Skeletal muscle cell (primary cell): ENCODE results near the gene FBXW2.

Experiments
- DNase-seq: peaks from one replicate; pipeline ENCODE4 v3.0.0-alpha.2; 2010; ENCODE audit warnings: low read depth
- H3K4me3 ChIP-seq: 2 replicates; pipeline ENCODE4 v1.5.1; 2011; ENCODE audit warnings: low read depth, mild to moderate bottlenecking, control low read depth, low read length, moderate library complexity

The FBXW2 gene

DNA sequence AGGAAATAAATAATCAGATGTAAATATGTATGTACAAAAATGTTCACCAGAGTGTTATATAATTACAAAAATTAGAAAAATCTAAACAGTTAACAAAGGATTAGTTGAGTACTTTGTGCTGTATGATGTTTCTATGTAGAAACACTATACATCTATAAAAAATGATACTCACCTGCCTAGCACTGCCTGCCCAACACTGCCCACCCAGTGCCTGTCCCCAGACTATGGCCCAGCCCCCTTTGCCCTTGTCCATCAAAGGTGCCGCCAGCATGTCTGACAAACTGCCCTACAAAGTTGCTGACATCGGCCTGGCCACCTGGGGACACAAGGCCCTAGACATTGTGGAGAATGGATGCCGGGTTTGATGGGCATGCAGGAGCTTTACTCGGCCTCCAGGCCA lies 72.8 kb downstream of the FBXW2 start:
- H3K4me3 ChIP-seq = no peak overlapping the region
- DNase-seq = no peak

- no peak overlapping the region for H3K4me3 ChIP-seq
- DNase-seq = no peak
Measured at GRCh38 chr9:120718316-120718715, 74.9 kb downstream of the FBXW2 start.

DNA sequence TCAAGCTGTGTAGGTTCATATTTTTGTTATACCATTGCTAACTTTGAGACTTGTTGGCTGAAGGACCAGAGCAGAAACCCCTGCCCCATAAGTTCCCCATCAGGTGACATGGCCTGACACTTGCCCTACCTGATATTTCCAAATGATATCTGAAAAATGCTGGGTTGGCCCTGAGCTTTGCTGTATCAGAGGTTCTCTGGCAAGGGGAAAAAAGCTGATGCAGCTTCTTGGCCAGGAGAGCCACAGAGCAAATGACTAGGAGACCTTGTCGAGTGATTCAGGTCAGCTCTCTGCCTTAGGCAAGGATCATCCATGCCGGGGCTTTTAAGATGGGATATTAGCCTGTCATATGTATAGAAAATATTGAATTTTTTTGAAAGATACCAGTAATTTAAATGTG lies 76.0 kb downstream of the FBXW2 start:
- no peak overlapping the region for H3K4me3 ChIP-seq
- no peak for DNase-seq

GRCh38 chr9:120716483-120716882 lies 76.7 kb downstream of the FBXW2 start:
- no peak overlapping the region for H3K4me3 ChIP-seq
- no peak for DNase-seq

- H3K4me3 ChIP-seq = no peak overlapping the region
Measured at GRCh38 chr9:120715389-120715924, 77.8 kb downstream of the FBXW2 start.

DNA sequence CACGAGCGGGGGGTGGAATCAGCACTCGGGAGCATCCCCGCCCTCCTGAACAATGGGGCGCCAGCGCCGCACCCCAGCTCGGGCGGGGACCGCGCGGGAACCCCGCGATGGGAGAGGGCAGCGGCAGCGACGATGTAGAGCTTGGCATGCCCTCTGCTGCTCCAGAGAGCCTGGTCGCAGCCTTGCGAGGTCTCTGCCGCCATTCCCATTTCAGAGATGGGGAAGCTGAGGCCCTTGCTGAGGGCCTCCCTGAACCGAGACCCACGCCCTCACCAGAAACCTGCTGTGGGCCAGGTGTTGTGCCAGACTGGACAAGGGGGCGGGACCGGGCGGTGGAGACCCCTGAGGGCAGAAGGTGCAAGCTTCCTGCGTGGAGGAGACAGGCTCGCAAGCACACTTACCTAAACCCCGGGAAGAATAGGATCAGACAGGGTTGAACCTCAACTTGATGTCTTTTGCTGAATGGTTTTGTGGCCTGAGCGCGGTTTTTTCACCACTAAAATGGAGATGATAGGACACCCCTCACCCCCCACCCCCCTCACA lies 78.3 kb downstream of the FBXW2 start:
- peak overlapping the region; percentile 75 for H3K4me3 ChIP-seq
- DNase-seq = no peak

More at GRCh38 chr9:120715389-120715924, 77.8 kb downstream of the FBXW2 start:
- no peak for DNase-seq

GRCh38 chr9:120714088-120714845 lies 78.9 kb downstream of the FBXW2 start, which contains the start of gene MEGF9:
MEGF9 (minus strand) TSS chr9:120714470; CDS start chr9:120714358, 112 bp downstream.
- peak; percentile 91 for DNase-seq
- peak within 1 kb of the TSS; percentile 75 for H3K4me3 ChIP-seq

GRCh38 chr9:120713257-120714087 lies 79.7 kb downstream of the FBXW2 start:
- DNase-seq = no peak
- peak overlapping the region; percentile 75 for H3K4me3 ChIP-seq

DNA sequence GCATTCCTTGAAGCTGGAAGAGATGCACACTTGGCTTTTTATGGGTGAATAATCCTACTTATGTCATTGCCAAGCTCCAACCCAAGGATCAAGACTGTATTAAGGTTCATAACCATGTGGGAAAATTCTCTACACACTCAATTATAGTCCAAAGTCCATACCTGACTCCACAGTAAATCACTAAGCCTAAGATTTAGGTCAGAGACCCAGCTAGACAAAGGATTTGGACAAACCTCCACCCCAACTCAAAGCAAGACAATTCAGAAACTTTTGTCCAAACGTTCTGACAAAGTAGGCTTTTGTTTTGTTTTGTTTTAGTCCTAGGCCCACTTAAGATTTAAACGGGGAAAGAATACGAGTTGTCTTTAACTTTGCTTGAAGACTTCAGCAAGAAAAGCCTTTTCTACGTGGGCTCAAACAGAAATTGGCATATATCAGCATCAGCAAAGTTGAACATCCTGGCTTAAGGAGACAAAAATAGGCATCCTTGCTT lies 80.6 kb downstream of the FBXW2 start:
- no peak for DNase-seq
- peak overlapping the region; percentile 75 for H3K4me3 ChIP-seq

DNA sequence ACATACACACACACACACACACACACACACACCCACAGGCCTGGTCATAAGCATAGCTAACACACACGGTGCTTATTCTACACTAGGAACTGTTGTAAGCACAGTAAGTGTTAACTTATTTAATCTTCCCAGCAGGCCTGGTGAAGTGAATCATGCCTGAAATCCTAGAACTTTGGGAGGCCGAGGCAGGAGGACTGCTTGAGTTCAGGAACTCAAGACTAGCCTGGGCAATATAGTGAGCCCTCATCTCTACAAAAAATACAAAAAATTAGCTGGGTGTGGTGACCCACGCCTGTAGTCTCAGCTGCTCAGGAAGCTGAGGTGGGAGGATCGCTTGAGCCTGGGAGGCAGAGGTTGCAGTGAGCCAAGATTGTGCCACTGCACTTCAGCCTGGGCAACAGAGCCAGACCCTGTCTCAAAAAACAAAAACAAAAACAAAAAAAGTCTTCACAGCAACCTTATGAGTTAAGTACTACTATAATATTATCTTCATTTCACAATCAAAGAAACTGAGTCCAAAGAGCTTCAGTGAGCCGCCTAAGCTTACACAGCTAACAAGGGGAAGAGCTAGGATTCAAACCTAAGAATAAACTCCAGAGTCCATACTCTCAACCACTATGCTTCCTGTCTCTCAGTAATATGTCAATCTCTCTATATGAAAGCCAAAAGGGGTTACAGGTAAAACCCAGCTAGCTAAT lies 81.2 kb downstream of the FBXW2 start:
- no peak for DNase-seq

DNA sequence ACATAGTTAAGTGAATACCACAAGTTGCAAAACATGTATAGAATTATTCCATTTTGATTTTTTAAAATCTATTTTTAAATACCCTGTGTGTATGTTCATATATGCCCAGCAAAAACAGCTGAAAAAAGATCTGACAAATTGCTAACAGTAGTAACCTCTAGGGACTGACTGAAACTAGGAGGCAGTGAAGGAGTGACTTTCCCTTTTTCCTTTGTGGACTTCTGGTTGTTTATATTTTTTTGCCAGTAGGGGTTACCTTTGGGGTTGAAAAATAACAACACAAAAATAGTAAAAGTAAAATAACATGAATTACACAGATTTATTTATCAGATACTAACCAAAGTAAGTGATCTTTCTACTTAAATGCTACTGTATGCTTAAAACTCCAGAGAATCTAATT lies 81.9 kb downstream of the FBXW2 start:
- no peak overlapping the region for H3K4me3 ChIP-seq
- no peak for DNase-seq

More for the DNA sequence above, 81.2 kb downstream of the FBXW2 start:
- H3K4me3 ChIP-seq = no peak overlapping the region

- no peak for DNase-seq
- H3K4me3 ChIP-seq = no peak overlapping the region
Measured at GRCh38 chr9:120710110-120710981, 82.9 kb downstream of the FBXW2 start.

DNA sequence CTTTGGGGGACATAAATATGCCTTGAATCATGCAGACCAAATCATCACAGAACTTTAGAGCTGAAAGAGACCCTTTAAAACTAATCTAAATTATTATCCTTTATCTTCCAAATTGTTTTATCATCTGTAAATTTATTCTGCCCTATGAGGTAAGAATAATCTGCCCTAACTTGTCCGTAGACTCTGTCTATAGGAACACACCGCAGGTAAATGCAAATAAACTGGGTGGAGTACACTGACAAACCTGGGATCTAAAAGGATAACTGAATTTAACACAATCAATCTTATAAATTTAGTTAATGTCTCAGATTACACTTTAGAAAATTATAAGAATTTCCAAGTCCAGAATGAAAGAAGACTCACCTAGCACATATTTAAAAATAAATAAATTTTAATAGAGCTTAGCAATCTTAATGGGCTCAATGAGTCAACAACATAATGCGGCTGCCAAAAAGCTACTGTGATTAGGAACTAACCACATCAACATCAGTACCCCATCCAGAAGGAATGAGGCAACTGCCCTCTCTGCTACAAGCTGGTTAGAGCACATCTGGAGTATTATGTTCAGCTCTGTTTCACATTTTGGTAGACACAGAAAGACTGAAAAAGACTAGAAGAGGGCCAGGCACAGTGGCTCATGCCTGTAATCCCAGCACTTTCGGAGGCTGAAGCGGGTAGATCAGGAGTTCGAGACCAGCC lies 84.5 kb downstream of the FBXW2 start:
- H3K4me3 ChIP-seq = no peak overlapping the region
- DNase-seq = no peak

DNA sequence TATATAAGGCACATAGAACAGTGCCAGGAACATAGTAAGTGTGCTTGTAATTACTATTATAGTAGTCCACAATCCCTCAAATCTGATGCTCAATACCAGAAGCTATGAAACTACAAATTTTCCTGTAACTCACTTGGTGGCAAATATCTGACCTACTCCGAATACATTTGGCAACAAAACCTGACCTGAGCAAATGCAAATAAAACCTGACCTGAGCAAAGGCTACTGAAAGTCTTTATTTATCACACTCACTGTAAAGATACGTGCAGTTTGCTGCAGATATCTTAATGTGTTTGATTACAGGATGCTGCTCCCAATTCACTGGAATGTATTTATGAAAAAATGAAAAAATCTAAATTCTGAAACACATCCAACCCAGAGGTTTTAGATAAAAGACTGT lies 86.0 kb downstream of the FBXW2 start:
- DNase-seq = no peak
- H3K4me3 ChIP-seq = no peak overlapping the region
